Spleen (tissue), 11 donors: Measurements from ENCODE around the gene PCDHGC5. TPM values are rescaled to one million over a fixed set of nuclear protein-coding genes. Genes with fewer than 3 reads are reported as not detected.

Experiments
- DNase-seq: peaks from one replicate; pipeline ENCODE4 v3.0.0-alpha.2; 2020
- H3K27ac ChIP-seq, 8 donors: fragments of 200-600 bp; sonication (generic) in 7 of 8; 1 replicate in 4 of 8; 2 replicates in 4 of 8; pipeline versions ENCODE4 v1.5.0 to v1.8.0; 2016 to 2021; ENCODE audit warnings: inconsistent platforms in 4 of 8, mild to moderate bottlenecking in 4 of 8, moderate library complexity in 1 of 8
- H3K27me3 ChIP-seq, 7 donors: fragments of 200-600 bp; sonication (generic) in 6 of 7; replicated peaks in 1 of 7; 1 replicate in 4 of 7; 2 replicates in 3 of 7; pipeline versions ENCODE4 v1.5.0 to v1.8.0; 2016 to 2021; ENCODE audit warnings: inconsistent platforms in 3 of 7, mild to moderate bottlenecking in 1 of 7
- H3K36me3 ChIP-seq, 6 donors: fragments of 200-600 bp; sonication (generic) in 5 of 6; 1 replicate in 4 of 6; 2 replicates in 2 of 6; pipeline versions ENCODE4 v1.5.0 to v1.8.0; 2016 to 2021; ENCODE audit warnings: inconsistent platforms in 2 of 6
- H3K4me1 ChIP-seq, 6 donors: fragments of 200-600 bp; sonication (generic) in 5 of 6; 1 replicate in 3 of 6; 2 replicates in 3 of 6; pipeline versions ENCODE4 v1.5.0 to v1.8.0; 2016 to 2021; ENCODE audit warnings: inconsistent platforms in 3 of 6
- H3K4me3 ChIP-seq, 8 donors: fragments of 200-600 bp; sonication (generic) in 7 of 8; 1 replicate in 4 of 8; 2 replicates in 4 of 8; pipeline versions ENCODE4 v1.5.0 to v1.8.0; 2016 to 2021; ENCODE audit warnings: inconsistent platforms in 4 of 8, mild to moderate bottlenecking in 4 of 8, moderate library complexity in 2 of 8
- H3K9me3 ChIP-seq, 8 donors: fragments of 200-600 bp; sonication (generic) in 7 of 8; 1 replicate in 4 of 8; 2 replicates in 4 of 8; pipeline versions ENCODE4 v1.5.0 to v1.8.0; 2016 to 2021; ENCODE audit warnings: inconsistent platforms in 4 of 8
- POLR2A ChIP-seq, 3 donors: fragments of 450-650 bp; IDR thresholded peaks; one replicate each; pipeline ENCODE4 v1.5.1; 2017; ENCODE audit warnings: antibody characterized with exemption in 3 of 3, mild to moderate bottlenecking in 1 of 3
- POLR2AphosphoS5 ChIP-seq, 3 donors: sonication (generic); formaldehyde crosslinking; IDR thresholded peaks; one replicate each; pipeline ENCODE4 v1.5.1; 2017; ENCODE audit warnings: antibody characterized with exemption in 3 of 3
- WGBS, 5 donors: extraction: QIAGEN DNeasy Blood & Tissue Kit in 3 of 5; methylation state at CpG; one replicate each; pipeline versions ENCODE4 v1.1.5 to v1.1.7; 2013 to 2018; 5-methylcytosine and 5-hydroxymethylcytosine counted together
- intact Hi-C: fragments of 100-400 bp; cut with DNase I; formaldehyde crosslinking; loops from one replicate; pipeline ENCODE4 v1.15.0; 2023; ENCODE audit warnings: low total_unique reads
- polyA plus RNA-seq, 3 donors: library from polyadenylated mRNA; stranded (reverse); fragments of 200-250 nt; gene quantifications; one replicate each; pipeline ENCODE4 v1.2.1, GENCODE V29; 2013
- total RNA-seq, 7 donors: library from RNA; depleted of rRNA in 3 of 7; stranded (reverse); fragments of >200 nt in 3 of 7; fragmentation: NEBNext Ultra II Directional in 4 of 7; extraction: Animal tissue kit (Norgen Biotek cat#: 25700) in 4 of 7; gene quantifications; one replicate each; pipeline versions ENCODE4 v1.1.0 to v1.2.1, GENCODE V29; 2016 to 2021
- TF ChIP-seq, protein P1 (sequence below), 11 experiments: fragments of 200-600 bp in 7 of 11; fragments of 450-650 bp in 4 of 11; sonication (generic) in 4 of 11; IDR thresholded peaks in 8 of 11; conservative IDR thresholded peaks in 3 of 11; 1 replicate in 7 of 11; 2 replicates in 4 of 11; pipeline versions ENCODE4 v1.4.0 to v1.8.0; 2016 to 2021; ENCODE audit warnings: antibody characterized with exemption in 11 of 11, inconsistent platforms in 4 of 11, mild to moderate bottlenecking in 1 of 11
- donor health status: healthy with polysubstance abuse.
- donor health status: DM: no; HTN: no; CAD: no; lungs with moderate emphysema.
- donor health status: DM: no; HTN: no; CAD: no.
- donor health status: Bipolar disorder and iron deficiency.
- donor health status: healthy.
- donor health status: DM: no; HTN: no; CAD: no.
- donor health status: DM: yes; HTN: yes; CAD: no.

Gene PCDHGC5
- total and polyA plus RNA-seq, 10 donors, result 0.02 to 2.5 (median 1.1) TPM; not detected in 1

DNA sequence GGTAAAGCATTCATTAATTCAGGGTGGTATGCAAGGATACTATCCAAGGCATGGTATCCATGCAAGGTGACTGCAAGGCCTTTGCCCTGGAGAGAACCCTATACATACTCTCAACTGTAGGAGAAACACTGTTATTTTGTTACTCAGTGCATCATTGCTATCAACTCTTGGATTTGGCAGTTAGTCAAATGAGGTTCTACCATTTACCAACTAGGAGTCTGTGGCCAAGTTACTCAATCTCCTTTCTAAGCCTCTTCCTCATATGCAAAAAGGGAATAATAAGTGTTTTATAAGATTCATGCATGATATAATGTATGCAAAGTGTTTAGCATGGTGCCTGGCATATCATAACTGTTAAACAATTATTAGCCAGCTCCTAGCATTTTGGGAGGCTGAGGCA, 9.1 kb upstream of the PCDHGC5 start:
- intact Hi-C loops, result no loop called here
- peaks cover 0 to 72% (median 23%) of the 10 kb centered on the region in 7 donors for H3K27me3 ChIP-seq
- DNase-seq, result no peak
- H3K4me3 ChIP-seq, result no peak overlapping the region
- TF ChIP-seq POLR2AphosphoS5 (IDR thresholded peaks at IDR 0.05), result no peak
- TF ChIP-seq, protein P1, sequence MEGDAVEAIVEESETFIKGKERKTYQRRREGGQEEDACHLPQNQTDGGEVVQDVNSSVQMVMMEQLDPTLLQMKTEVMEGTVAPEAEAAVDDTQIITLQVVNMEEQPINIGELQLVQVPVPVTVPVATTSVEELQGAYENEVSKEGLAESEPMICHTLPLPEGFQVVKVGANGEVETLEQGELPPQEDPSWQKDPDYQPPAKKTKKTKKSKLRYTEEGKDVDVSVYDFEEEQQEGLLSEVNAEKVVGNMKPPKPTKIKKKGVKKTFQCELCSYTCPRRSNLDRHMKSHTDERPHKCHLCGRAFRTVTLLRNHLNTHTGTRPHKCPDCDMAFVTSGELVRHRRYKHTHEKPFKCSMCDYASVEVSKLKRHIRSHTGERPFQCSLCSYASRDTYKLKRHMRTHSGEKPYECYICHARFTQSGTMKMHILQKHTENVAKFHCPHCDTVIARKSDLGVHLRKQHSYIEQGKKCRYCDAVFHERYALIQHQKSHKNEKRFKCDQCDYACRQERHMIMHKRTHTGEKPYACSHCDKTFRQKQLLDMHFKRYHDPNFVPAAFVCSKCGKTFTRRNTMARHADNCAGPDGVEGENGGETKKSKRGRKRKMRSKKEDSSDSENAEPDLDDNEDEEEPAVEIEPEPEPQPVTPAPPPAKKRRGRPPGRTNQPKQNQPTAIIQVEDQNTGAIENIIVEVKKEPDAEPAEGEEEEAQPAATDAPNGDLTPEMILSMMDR (IDR thresholded peaks at IDR 0.05 in 8 of 11, conservative IDR thresholded peaks at IDR 0.05 in 3 of 11), result no peak
- TF ChIP-seq POLR2A (IDR thresholded peaks at IDR 0.05), result no peak
- H3K36me3 ChIP-seq, result no peaks in the 10 kb centered on the region
- H3K9me3 ChIP-seq, result no peaks in the 10 kb centered on the region
- no peak overlapping the region for H3K27ac ChIP-seq
- H3K4me1 ChIP-seq, result peaks cover 0 to 65% (median 44%) of the 10 kb centered on the region in 6 donors

DNA sequence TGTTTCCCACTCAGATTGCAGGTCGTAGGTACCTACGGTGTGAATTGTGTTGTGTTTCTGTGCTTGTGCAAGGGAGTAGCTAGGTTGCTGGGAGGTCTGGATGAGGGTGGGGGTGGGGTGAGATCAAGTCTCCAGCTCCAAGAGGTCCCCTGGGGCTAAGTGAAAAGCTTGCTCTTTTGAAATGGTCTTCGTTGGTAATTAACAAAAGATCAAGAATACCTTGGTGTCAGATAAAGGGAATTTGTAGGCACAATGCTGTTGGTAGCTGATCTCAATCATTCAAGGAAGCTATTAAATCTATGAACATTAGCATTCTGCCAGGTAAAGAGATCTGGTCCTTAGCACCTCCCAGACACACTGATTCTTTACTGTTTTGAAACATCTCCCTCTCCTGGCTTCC, 5.0 kb upstream of the PCDHGC5 start:
- Histone ChIP-seq H3K27me3 (peaks cover 0 to 72% (median 21%) of the 10 kb centered on the region in 7 donors), H3K36me3 (no peaks in the 10 kb centered on the region), H3K4me1 (peaks cover 0 to 40% (median 18%) of the 10 kb centered on the region in 6 donors), H3K4me3 (no peak overlapping the region), H3K27ac (no peak overlapping the region), H3K9me3 (no peaks in the 10 kb centered on the region)
- DNase-seq, result no peak
- intact Hi-C loops, result no loop called here
- TF ChIP-seq, protein P1 (IDR thresholded peaks at IDR 0.05 in 8 of 11, conservative IDR thresholded peaks at IDR 0.05 in 3 of 11), result no peak
- WGBS, 5 donors, result 41 to 62% (median 54%) methylated on average over 3 of the region's 3 CpGs

DNA sequence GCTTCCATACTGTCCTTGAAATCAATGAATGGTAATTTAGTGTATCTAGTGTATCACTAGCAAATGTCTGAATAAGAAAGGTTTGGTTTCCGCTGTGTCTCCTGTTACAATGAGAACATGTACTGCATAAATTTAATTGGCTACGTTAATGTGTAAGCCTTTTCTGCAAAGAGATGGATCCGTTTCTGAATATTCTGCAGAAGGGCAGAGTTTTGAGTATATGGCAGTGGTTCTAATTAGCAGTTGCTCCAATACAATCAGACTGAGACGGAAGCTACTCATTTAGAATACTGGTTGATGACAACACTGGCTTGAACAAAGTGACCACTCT, 4.6 kb upstream of the PCDHGC5 start:
- DNase-seq, result no peak
- intact Hi-C loops, result no loop called here
- WGBS, 5 donors, result 15 to 29% (median 22%) methylated on average over 4 of the region's 4 CpGs
- H3K9me3 ChIP-seq, result no peaks in the 10 kb centered on the region
- H3K4me1 ChIP-seq, result peaks cover 0 to 38% (median 17%) of the 10 kb centered on the region in 6 donors
- H3K27ac ChIP-seq, result no peak overlapping the region
- H3K27me3 ChIP-seq, result peaks cover 0 to 72% (median 21%) of the 10 kb centered on the region in 7 donors
- H3K4me3 ChIP-seq, result peak overlapping the region in 3 of 8 donors; percentile 25 to 58 (median 36)
- H3K36me3 ChIP-seq, result no peaks in the 10 kb centered on the region
- TF ChIP-seq, protein P1 (IDR thresholded peaks at IDR 0.05 in 8 of 11, conservative IDR thresholded peaks at IDR 0.05 in 3 of 11), result no peak
- TF ChIP-seq POLR2A (IDR thresholded peaks at IDR 0.05) (no peak), POLR2AphosphoS5 (IDR thresholded peaks at IDR 0.05) (no peak)

DNA sequence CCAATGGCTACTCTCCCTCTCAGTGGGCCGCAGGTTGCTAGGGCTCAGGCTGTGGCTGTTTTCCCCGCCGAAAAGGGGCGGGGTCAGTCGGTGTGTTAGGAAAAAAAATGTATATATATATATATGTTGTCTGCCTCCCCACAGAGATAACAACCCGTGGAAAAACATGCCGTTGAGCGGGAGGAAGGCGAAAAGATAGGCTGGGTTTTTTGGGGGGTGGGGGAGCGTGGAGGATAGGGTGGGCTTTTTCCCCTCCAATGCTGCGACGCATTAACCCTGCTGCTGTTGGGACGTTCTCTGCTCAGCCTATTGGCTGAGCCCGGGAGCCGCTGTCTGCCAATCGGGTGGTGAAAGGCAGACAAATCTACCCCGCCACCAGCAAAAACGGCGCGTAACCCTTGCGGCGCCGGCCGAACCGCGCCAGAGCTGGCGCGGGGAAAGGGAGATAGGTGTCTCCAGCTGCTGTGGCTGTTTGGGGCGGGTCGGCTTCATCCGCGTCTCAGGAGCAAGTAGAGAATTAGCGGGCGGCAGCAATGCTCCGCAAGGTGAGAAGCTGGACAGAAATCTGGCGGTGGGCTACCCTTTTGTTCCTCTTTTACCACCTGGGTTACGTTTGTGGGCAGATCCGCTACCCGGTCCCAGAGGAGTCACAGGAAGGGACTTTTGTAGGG, 4.1 kb upstream of the PCDHGC5 start, which contains the start of gene PCDHGC4:
Gene PCDHGC4 (plus strand): TSS at position 390 of the 671 bp plus-strand sequence. CDS start 144 bp downstream, at position 534.
- no peak for DNase-seq
- Histone ChIP-seq H3K4me1 (peaks cover 0 to 33% (median 15%) of the 10 kb centered on the region in 6 donors), H3K27me3 (peaks cover 0 to 72% (median 21%) of the 10 kb centered on the region in 7 donors), H3K27ac (no peak within 1 kb of the TSS), H3K9me3 (no peaks in the 10 kb centered on the region), H3K36me3 (peaks cover 0 to 4% (median 0%) of the 10 kb centered on the region in 6 donors), H3K4me3 (peak within 1 kb of the TSS in 6 of 8 donors; percentile 7 to 58 (median 24))
- 7 to 12% (median 10%) methylated on average over 16 to 39 of the region's 39 CpGs for WGBS, 5 donors
- intact Hi-C loops, result no loop called here
- TF ChIP-seq, protein P1 (IDR thresholded peaks at IDR 0.05 in 8 of 11, conservative IDR thresholded peaks at IDR 0.05 in 3 of 11), result no peak
- TF ChIP-seq POLR2A (IDR thresholded peaks at IDR 0.05) (no peak), POLR2AphosphoS5 (IDR thresholded peaks at IDR 0.05) (no peak)
